GM21786 (cell line): ENCODE data around the gene PAN3.
"Not testable (repeated sequence)": the region's sequence is repeated elsewhere in the genome, so short reads cannot be mapped to it uniquely, and the experiment has no call there.

Source experiments
- ATAC-seq: cut with Tn5 transposase; IDR thresholded peaks from one replicate; pipeline ENCODE4 v1.9.1; 2021; ENCODE audit not compliant: unreplicated experiment

PAN3 gene, protein sequence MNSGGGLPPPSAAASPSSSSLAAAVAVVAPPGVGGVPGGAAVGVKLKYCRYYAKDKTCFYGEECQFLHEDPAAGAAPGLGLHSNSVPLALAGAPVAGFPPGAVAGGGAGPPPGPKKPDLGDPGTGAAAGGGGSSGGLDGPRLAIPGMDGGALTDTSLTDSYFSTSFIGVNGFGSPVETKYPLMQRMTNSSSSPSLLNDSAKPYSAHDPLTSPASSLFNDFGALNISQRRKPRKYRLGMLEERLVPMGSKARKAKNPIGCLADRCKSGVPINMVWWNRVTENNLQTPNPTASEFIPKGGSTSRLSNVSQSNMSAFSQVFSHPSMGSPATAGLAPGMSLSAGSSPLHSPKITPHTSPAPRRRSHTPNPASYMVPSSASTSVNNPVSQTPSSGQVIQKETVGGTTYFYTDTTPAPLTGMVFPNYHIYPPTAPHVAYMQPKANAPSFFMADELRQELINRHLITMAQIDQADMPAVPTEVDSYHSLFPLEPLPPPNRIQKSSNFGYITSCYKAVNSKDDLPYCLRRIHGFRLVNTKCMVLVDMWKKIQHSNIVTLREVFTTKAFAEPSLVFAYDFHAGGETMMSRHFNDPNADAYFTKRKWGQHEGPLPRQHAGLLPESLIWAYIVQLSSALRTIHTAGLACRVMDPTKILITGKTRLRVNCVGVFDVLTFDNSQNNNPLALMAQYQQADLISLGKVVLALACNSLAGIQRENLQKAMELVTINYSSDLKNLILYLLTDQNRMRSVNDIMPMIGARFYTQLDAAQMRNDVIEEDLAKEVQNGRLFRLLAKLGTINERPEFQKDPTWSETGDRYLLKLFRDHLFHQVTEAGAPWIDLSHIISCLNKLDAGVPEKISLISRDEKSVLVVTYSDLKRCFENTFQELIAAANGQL

DNA sequence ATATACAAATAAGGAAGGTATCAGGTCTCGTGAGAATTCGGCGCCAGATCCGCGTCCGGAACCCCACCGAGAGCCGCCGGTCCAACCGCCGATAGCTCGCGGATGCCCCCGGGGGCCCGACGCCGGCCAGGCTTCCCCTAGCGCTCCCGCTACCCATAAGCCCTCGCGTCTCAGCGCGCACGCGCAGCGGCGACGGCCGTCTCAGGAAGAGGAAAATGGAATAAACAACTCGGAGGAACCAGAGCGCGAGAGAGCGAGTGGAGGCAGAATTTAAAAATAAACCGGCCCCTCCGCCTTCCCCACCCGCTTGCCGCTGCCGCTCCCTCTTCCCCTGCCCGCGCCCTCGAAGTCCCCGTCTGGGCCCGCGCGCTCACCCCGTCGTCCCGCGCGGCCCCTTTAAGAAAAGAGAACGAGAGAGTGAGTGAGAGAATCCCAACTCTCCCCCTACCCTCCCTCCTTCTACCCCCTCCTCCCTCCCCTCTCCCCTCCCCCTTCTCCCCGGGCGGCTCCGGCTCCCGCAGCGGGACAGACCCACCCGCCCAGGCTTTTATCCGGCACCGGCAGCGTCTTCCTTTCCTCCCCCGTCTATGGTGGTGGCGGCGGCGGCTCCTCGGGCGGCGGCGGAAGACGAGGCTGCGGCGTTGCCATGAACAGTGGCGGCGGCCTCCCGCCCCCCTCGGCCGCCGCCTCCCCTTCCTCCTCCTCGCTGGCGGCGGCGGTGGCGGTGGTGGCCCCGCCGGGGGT is at the start of gene PAN3:
PAN3 (plus strand) TSS at position 534 of the 744 bp plus-strand sequence; CDS start at position 647, 113 bp downstream.
- peak; percentile 45 for ATAC-seq

DNA sequence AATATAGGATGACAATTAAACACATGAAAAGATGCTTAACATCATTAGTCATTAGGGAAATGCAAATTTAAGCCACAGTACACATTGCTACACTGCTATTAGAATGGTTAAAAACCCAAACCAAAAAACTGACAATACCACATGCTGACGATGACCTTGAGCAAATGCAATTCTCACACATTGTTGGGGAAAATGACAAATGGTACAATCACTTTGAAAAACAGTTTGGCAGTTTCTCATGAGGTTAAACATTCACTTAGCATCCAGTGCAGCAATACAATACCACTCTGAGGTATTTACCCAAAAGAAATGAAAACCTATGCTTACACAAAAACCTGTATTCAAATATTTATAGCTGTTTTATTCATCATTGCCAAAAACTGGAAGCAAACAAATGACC is 49.3 kb upstream of the PAN3 start:
- ATAC-seq: no peak

DNA sequence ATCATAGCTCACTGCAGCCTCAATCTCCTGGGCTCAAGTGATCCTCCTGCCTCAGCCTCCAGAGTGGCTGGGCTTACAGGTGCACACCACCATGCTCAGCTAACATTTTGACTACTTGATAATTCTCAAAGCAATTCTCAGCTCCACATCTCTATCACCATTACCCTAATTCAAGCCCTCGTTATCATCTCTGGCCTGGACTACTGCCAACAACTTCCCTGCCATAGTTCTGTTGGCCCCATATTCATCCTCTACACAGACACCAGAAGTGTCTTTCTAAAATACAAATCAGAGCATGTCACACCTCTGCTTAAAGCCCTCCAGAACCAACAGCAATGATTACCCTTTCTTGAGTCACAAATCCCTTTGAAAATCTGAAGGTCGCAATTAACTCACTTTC is 45.9 kb upstream of the PAN3 start:
- no peak for ATAC-seq

DNA sequence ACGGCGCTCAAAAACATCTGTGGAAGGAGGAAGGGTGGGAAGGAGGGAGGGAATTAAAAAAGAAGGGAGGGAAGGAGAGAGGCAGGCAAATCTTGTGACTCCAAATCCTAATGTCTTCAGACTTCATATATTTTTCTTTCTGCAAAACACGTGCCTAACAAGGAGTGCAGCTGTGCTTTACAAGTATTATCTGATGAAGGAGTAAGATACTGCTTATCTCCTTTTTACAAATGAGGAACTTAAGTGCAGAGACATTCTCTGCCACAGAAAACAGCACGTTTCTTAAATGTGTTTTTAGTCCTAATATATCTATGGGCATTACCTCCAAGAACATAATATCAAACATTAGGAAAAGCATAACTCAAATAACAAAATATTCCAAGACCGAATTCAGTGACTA is 44.5 kb upstream of the PAN3 start:
- ATAC-seq: no peak

DNA sequence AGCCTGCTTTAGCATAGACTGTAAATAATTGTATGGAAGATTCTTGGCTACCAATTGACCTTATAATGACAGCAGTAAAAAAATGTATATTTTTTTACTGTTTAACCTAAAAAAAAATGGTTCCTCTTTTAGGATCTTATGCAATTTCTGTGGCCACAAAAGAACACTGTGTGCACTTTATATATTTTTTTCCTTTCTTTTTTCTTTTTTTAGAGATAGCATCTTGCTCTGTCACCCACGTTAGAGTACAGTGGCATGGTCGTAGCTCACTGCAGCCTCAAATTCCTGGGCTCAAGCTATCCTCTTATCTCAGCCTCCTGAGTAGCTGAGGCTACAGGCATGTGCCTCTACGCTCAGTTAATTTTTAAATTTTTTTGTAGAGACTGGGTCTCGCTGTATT is 44.0 kb upstream of the PAN3 start:
- no peak for ATAC-seq

DNA sequence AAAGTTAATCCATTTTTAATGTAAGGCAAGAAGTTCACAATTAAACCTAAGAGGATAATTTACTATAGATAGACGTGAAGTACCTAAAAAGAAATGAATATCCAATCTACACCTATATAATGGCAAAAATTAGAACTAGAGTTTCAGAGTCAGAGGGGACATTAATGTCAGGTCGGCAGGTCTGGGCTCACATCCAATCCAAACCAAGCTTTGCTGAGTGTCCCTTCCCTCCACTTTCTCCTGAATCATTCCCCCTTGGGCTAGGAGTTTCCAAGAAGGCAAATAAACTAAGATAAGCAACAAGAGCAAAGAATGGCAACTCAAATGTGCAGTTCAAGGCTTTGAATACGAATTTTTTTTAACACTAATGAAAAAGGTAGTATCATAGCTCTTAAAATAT is 40.8 kb upstream of the PAN3 start:
- no peak for ATAC-seq

DNA sequence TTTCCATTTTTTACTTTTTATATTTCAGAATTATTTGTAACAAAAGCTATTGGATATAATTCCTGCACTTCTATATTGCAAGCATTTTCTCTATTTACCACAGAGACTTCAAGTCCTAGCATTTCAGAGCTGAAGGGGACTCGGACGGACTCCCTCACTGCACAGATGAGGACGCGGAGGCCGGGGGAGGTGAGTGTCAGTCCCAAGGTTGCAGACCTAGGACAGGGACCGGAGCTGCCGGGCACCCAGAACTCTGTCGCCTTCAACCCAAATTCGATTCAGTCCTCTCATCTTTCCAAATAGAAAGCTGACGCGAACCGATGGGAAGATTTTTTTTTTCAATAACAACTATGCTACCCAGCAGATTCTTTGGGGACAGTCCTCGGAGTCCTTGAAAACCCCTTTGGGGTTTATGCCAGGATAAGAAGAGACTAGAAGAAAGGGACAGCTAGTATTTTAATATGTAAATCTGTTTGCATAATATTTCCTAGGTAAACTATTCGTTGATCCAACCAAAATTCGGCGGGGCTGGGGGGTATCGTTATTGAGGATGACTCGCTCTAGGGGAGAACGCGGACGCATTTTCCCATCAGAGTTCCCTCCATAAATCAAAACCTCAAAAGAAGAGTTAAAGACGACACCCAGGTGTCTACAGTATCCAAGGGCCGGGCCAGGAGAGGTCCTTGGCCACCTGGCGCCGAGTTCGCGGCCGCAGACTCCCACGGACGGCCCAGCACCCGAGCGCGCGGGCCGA is 38.8 kb upstream of the PAN3 start:
- no peak for ATAC-seq

DNA sequence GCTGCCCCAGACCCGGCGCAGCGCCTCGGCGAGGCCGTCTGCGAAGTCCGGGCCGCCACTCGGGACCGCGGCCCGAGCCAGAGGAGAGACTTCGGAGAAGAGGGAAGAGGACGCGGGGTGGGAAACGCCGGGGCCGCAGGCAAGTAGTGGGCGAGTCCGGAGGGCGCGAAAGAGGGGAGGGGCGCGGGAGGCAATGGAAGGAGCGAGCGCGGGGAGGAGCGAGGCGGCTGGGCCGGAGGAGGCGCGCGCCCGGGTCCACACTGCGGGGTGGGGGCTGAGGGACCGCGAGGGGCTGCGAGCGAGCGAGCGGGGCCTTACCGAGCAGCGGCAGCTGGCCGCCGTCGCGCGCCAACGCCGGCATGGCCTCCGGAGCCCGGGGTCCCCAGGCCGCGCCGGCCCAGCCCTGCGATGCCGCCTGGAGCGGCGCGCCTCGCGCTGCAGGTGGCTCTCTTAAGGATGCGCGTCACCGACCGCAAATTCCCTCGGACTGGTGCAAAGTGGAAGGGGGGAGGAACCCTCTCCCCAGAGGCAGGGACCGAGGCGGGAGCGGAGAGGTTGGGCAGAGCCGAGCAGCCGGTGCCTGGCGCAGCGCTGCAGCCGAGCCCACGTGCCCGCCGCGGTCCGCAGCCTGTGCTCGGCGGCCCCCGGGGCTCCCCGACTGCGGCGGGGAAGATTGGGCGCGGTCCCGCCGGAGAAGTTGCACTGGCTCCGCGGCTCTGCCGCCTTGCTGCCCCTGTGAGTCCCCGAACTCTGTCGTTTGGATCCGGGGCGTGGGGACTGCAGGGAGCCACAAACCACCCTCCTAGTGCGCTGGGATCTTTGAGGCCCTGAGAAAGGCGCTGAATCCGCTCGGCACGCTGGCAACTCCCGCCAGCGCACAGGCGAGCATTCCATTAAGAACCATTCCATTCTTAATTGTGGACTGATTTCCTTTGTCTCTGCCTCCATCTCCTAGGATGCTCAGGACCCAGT is 37.9 kb upstream of the PAN3 start, which contains the start of gene FLT3:
FLT3 (minus strand) TSS at position 427 of the 972 bp plus-strand sequence; CDS start at position 361, 66 bp downstream.
- ATAC-seq: peak; percentile 53

DNA sequence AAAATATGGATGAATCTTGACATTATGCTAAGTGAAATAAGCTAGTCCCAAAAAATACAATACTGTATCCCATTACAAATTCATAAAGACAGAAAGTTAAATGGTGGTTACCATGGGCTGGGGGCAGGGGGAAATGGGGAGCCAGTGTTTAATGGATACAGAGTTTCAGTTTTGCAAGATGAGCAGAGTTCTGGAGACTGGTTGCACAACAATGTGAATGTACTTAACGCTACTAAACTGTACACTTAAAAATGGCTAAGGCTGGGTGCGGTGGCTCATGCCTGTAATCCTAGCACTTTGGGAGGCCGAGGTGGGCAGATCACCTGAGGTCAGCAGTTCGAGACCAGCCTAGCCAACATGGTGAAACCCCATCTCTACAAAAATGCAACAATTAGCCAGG is 36.5 kb upstream of the PAN3 start:
- not testable (repeated sequence) for ATAC-seq

DNA sequence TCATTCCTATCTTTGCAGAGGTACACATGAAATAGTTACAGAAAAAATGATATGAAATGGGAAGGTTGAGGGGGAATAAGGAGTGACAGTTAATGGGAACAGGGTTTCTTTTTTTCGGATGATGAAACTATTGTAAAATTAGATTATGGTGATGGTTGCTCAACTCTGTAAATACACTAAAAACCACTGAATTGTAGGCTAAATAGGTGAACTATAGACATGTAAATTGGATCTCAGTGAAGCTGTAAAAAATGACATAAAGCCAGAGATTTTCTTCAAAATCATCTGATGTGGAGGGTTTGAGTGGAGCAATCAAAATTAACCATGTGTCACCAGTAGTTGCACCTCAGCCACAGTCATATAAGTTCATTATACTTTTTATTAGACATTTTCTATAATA is 31.4 kb upstream of the PAN3 start:
- no peak for ATAC-seq

DNA sequence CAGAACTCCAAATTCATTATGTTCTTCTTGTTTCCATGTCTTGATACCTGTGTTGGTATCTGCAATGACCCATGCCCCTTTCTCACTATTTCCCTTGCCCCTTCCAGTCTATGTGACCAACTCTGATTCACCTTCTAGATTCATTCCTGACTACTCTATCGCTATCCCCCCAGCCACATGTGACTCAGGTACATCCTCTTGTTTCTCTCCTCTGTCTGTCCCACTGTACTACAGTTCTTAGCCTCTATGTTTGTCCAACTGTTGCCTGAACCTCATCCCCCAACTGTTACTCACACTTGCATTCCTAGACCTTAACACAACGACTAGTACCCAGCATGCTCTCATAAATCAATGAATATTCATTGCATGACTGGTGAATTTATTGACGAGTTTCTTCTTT is 27.9 kb upstream of the PAN3 start:
- ATAC-seq: no peak

DNA sequence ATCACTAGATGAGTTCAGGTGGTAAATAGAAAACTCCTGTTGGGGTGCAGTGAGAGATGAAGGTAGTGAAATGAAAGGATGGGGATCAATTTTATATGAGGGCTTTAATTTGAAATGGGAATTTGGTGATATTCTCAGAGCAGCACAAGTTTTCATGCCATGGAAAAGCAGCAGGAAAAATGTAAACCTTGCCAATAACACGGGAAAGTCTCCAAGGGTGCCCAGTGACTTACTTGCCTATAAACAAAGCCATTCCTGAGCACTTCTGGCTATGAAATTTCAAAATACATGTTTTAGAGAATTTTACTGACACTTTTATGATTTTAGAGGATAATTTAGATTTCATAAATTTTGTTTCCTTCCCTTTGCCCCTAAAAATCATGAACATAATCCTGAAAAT is 21.6 kb upstream of the PAN3 start:
- no peak for ATAC-seq

DNA sequence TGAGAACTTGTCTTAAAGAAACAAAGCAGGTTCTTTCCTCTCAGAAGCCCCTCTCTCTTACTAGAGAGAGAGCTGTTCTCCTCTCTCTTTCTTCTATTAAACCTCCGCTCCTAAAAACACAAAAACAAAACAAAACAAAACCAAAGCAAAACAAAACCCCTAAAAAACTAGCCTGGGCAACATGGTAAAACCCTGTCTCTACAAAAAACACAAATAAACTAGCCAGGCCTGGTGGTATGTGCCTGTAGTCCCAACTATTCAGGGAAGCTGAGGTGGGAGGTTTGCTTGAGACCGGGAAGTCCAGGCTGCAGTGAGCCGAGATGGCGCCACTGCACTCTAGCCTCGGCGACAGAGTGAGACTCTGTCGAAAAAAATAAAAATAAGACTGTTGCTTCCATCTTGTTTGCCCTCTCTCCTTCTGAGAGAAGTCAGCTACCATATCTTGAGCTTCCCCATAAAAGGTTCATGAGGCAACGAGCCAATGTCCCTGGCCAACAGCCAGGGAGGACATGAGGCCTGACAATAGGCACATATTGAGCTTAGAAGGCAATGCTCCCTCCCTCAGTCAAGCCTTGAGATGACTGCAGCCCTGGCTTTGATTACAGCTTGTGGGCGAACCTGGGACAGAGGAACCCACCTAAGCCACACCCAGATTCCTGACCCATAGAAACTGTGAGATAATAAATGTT is 20.5 kb upstream of the PAN3 start:
- no peak for ATAC-seq

DNA sequence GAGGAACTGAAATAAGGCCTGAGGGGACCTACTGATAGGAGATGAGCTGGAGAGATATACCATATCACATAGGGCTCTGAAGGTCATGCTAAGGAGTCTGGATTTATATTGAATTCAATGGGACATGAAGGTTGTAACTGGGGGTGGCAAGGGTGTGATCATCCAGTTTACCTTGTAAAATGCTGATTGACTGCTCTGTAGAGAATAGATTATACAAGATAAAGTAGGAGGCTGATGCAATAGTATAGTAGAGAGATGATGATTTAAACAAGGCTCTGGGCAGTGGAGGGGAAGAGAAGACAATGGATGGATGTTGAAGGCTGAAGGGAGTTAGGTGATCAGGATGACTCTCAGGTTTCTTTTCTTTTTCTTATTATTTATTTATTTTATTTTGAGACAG is 18.0 kb upstream of the PAN3 start:
- no peak for ATAC-seq

DNA sequence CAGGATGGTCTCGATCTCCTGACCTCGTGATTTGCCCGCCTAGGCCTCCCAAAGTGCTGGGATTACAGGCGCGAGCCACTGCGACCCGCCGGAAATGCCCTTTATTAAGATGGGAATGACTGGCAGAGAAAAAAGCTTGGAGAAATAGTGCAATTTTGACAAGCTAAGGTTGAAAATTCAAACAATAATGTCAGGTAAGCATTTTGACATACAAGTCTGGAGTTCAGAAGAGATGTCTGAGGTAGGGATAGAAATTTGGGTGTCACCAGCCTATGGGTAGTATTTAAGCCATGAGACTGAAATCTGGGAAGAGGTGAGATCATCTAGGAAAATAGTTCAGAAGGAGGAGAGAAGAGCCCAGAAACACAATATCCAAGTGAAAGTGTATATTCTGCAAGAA is 17.1 kb upstream of the PAN3 start:
- ATAC-seq: no peak

DNA sequence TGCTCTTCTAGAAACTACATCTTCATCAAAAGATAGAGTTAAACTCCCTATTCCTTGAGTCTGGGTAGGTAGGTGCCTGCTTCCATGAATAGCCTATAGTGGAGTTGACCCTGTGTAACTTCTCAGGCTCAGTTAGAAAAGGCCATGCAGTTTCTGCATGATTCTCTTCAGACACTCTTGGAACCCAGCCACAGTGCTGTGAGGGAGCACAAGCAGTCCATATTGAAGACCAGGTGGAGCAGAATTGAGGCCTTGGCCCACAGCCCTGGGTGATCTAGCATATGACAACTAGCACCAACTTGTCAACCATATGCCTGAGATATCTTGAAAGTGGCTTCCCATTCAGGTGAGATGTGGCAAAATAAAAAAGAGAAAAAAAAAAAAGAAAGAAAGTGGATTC is 10.3 kb upstream of the PAN3 start:
- ATAC-seq: no peak

DNA sequence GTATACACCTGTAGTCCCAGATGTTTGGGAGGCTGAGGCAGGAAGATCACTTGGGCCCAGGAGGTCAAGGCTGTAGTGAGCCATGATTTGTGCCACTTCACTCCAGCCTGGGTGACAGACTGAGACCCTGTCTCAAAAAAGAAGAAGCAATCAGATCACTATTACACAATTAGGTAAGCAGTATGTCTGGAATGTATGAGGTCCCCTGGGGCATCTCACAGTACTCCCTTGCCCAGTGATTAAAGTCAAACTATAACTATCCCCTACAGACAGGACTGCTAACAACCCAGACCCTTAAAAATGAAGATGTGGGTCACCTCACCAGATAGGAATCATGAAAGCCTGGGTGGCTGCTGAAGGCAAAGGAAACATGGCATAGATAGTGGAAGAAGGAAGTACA is 9.4 kb upstream of the PAN3 start:
- no peak for ATAC-seq

DNA sequence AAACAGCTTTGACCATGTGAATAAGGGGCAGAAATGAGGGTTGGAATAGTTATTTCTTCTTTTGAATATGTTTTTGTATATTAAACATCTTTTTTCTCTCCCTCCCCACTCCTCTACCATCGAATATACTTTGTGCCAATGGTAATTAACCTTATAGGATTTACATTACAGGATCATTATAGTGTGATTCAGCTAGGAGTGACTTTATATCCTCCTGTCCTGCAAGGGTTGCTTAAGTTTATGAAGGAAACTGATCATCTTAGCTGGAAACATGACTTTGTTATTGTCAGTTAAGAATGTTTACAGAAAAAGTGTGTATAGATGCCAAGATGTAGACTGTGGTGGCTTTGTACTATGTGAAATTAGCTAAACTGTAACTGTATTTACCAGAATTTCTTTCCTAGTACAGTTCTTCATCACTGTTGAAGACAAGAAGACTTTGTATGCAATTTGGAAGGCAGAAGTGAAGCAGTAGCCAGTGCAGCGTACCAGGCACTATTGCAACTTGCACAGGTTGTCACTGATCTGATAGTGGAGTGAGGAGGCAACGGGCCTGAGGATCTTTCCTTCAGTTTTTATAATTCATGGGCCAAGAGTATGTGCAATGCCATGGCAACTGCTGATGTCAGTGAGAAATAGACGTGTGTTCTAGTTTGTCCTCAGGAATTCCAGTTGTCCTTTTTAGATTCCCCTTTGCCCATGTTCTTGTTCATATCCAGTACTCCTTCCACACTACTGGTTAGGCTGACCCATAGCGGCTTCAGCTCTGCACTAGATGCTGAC is 8.2 kb upstream of the PAN3 start:
- ATAC-seq: no peak
